ENCODE measurements around the gene MALAT1. TPM values are rescaled to one million over a fixed set of nuclear protein-coding genes. Genes with fewer than 3 reads are reported as not detected.
A peak's percentile ranks its signal among the peaks of the same experiment; 100 is the strongest.

The MALAT1 gene
- total and polyA plus RNA-seq, 9 donors: 396 to 13,132 (median 8,248) TPM

- no peak for TF ChIP-seq CTCF (IDR thresholded peaks at IDR 0.05)
- TF ChIP-seq POLR2A (IDR thresholded peaks at IDR 0.05): no peak
- no peak for TF ChIP-seq EP300 (IDR thresholded peaks at IDR 0.05)
- DNase-seq: peak in 2 of 5 donors; percentile 48
- H3K4me1 ChIP-seq (ENCODE audit: insufficient read depth): peaks cover 28% of the 10 kb centered on the region
- H3K27me3 ChIP-seq: no peaks in the 10 kb centered on the region
- no peaks in the 10 kb centered on the region for H3K36me3 ChIP-seq
- H3K4me3 ChIP-seq: no peak overlapping the region
- no peaks in the 10 kb centered on the region for H3K9me3 ChIP-seq
- 45 to 52% (median 52%) methylated on average over 6 of the region's 6 CpGs for WGBS, 3 donors
- intact Hi-C loops (cut with DNase I): loop anchor here in 1 of 4 donors (2.0 kb wide), 1 partner anchor 13 kb away; no protein-coding TSS in a partner anchor
- H3K27ac ChIP-seq: peak overlapping the region; percentile 51 to 100
Observed at GRCh38 chr11:65555693-65556231, 56.9 kb downstream of the MALAT1 start.

Small RNA genes within 50 kb of the gene (small RNA-seq; reads per million reads assigned to genes)
- not detected for gene RF01684

Other genes with a start within 250 kb of the MALAT1 start
- gene POLA2, start 237.1 kb upstream of the MALAT1 start, total RNA-seq: 10 to 100 TPM in 3 of 7 donors, 1 to 10 TPM in 4; 4.5 to 10.4 (median 8.6) TPM
- gene POLA2, start 237.1 kb upstream of the MALAT1 start, polyA plus RNA-seq: 10 to 100 TPM in 1 of 2 donors, 1 to 10 TPM in 1; 8.6 to 13.3 TPM
- gene CDC42EP2, start 184.2 kb upstream of the MALAT1 start, total RNA-seq: 10 to 100 TPM; 13.7 to 46.9 (median 20.1) TPM
- gene CDC42EP2, start 184.2 kb upstream of the MALAT1 start, polyA plus RNA-seq: 1 to 10 TPM in 1 of 2 donors, under 1 TPM in 1; 0.48 to 8.0 TPM
- gene DPF2, start 165.2 kb upstream of the MALAT1 start, total RNA-seq: 10 to 100 TPM; 49.7 to 99.1 (median 85.4) TPM
- gene DPF2, start 165.2 kb upstream of the MALAT1 start, polyA plus RNA-seq: 10 to 100 TPM; 52.0 to 78.4 TPM
- gene TIGD3, start 144.3 kb upstream of the MALAT1 start, total RNA-seq: under 1 TPM in 6 of 7 donors, not detected in 1; 0.11 to 0.72 (median 0.34) TPM
- under 1 TPM in 1 of 2 donors, not detected in 1; 0.31 TPM for gene TIGD3, start 144.3 kb upstream of the MALAT1 start, polyA plus RNA-seq
- 1 to 10 TPM; 3.2 to 8.7 (median 4.6) TPM for gene SLC25A45, start 116.4 kb upstream of the MALAT1 start, total RNA-seq
- 1 to 10 TPM; 2.7 to 3.4 TPM for gene SLC25A45, start 116.4 kb upstream of the MALAT1 start, polyA plus RNA-seq
- gene FRMD8, start 112.4 kb upstream of the MALAT1 start, total RNA-seq: 10 to 100 TPM; 21.2 to 41.7 (median 25.5) TPM
- gene FRMD8, start 112.4 kb upstream of the MALAT1 start, polyA plus RNA-seq: 10 to 100 TPM in 1 of 2 donors, 1 to 10 TPM in 1; 4.3 to 15.8 TPM
- gene NEAT1, start 76.2 kb upstream of the MALAT1 start, total RNA-seq: 100 to 1,000 TPM; 175 to 850 (median 372) TPM
- 100 to 1,000 TPM; 216 to 268 TPM for gene NEAT1, start 76.2 kb upstream of the MALAT1 start, polyA plus RNA-seq
- 100 to 1,000 TPM in 1 of 7 donors, 10 to 100 TPM in 6; 59.0 to 118 (median 96.2) TPM for gene SCYL1, start 26.0 kb downstream of the MALAT1 start, total RNA-seq
- gene SCYL1, start 26.0 kb downstream of the MALAT1 start, polyA plus RNA-seq: 10 to 100 TPM; 11.7 to 71.6 TPM
- 100 to 1,000 TPM; 143 to 292 (median 198) TPM for gene LTBP3, start 59.3 kb downstream of the MALAT1 start, total RNA-seq
- 100 to 1,000 TPM in 1 of 2 donors, 10 to 100 TPM in 1; 35.9 to 130 TPM for gene LTBP3, start 59.3 kb downstream of the MALAT1 start, polyA plus RNA-seq
- gene ZNRD2, start 71.4 kb downstream of the MALAT1 start, total RNA-seq: 10 to 100 TPM; 26.6 to 59.5 (median 39.2) TPM
- gene ZNRD2, start 71.4 kb downstream of the MALAT1 start, polyA plus RNA-seq: 10 to 100 TPM in 1 of 2 donors, 1 to 10 TPM in 1; 2.3 to 61.8 TPM
- gene FAM89B, start 73.5 kb downstream of the MALAT1 start, total RNA-seq: 10 to 100 TPM; 41.0 to 74.0 (median 53.3) TPM
- 10 to 100 TPM in 1 of 2 donors, 1 to 10 TPM in 1; 1.9 to 47.8 TPM for gene FAM89B, start 73.5 kb downstream of the MALAT1 start, polyA plus RNA-seq
- 10 to 100 TPM; 21.7 to 63.0 (median 40.3) TPM for gene EHBP1L1, start 77.0 kb downstream of the MALAT1 start, total RNA-seq
- gene EHBP1L1, start 77.0 kb downstream of the MALAT1 start, polyA plus RNA-seq: 10 to 100 TPM; 24.5 to 42.4 TPM
- 1 to 10 TPM in 3 of 7 donors, under 1 TPM in 4; 0.65 to 4.0 (median 0.95) TPM for gene KCNK7, start 96.8 kb downstream of the MALAT1 start, total RNA-seq
- gene KCNK7, start 96.8 kb downstream of the MALAT1 start, polyA plus RNA-seq: 1 to 10 TPM in 1 of 2 donors, not detected in 1; 1.5 TPM
- 10 to 100 TPM; 23.2 to 51.9 (median 46.0) TPM for gene MAP3K11, start 115.2 kb downstream of the MALAT1 start, total RNA-seq
- gene MAP3K11, start 115.2 kb downstream of the MALAT1 start, polyA plus RNA-seq: 10 to 100 TPM in 1 of 2 donors, 1 to 10 TPM in 1; 6.7 to 27.9 TPM
- gene PCNX3, start 116.7 kb downstream of the MALAT1 start, total RNA-seq: 10 to 100 TPM; 10.6 to 42.1 (median 28.2) TPM
- gene PCNX3, start 116.7 kb downstream of the MALAT1 start, polyA plus RNA-seq: 10 to 100 TPM in 1 of 2 donors, 1 to 10 TPM in 1; 3.3 to 14.8 TPM
- 10 to 100 TPM; 15.0 to 48.2 (median 42.6) TPM for gene SIPA1, start 139.1 kb downstream of the MALAT1 start, total RNA-seq
- 10 to 100 TPM; 10.0 to 26.7 TPM for gene SIPA1, start 139.1 kb downstream of the MALAT1 start, polyA plus RNA-seq
- 100 to 1,000 TPM in 1 of 7 donors, 10 to 100 TPM in 6; 50.8 to 102 (median 91.6) TPM for gene RELA, start 163.9 kb downstream of the MALAT1 start, total RNA-seq
- 10 to 100 TPM; 52.0 to 55.0 TPM for gene RELA, start 163.9 kb downstream of the MALAT1 start, polyA plus RNA-seq
- 100 to 1,000 TPM in 1 of 7 donors, 10 to 100 TPM in 6; 64.5 to 110 (median 78.2) TPM for gene KAT5, start 213.2 kb downstream of the MALAT1 start, total RNA-seq
- gene KAT5, start 213.2 kb downstream of the MALAT1 start, polyA plus RNA-seq: 10 to 100 TPM; 56.1 to 67.0 TPM
- 100 to 1,000 TPM in 1 of 7 donors, 10 to 100 TPM in 6; 42.5 to 154 (median 49.7) TPM for gene RNASEH2C, start 221.8 kb downstream of the MALAT1 start, total RNA-seq
- gene RNASEH2C, start 221.8 kb downstream of the MALAT1 start, polyA plus RNA-seq: 10 to 100 TPM; 17.9 to 67.2 TPM